HG03045 (cell line): Measurements from ENCODE around the gene MYL12B.
"Not testable (repeated sequence)": the region's sequence is repeated elsewhere in the genome, so short reads cannot be mapped to it uniquely, and the experiment has no call there.

ENCODE experiments used
- ATAC-seq: cut with Tn5 transposase; IDR thresholded peaks from one replicate; pipeline ENCODE4 v1.9.1; 2021; ENCODE audit warnings: mild to moderate bottlenecking, moderate library complexity; ENCODE audit not compliant: unreplicated experiment

The MYL12B gene

DNA sequence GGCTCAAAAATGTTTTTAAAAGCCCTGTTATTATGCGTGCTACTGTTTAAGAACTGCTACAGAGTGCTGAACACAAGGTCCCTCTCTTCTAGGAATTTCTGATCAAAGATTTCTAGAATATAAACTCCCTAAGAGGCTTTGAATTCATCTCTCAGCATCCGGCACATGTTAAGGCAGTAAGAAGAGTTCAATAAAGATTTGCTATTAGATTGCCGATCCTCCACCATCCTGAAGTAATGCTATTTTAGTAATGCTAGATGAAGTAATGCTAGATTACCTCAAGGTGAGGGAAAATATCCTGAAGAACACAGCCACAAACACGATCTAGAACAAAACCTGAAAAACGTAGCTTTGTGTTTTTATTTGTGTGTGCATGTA, 949 bp upstream of the MYL12B start:
- ATAC-seq, result no peak

DNA sequence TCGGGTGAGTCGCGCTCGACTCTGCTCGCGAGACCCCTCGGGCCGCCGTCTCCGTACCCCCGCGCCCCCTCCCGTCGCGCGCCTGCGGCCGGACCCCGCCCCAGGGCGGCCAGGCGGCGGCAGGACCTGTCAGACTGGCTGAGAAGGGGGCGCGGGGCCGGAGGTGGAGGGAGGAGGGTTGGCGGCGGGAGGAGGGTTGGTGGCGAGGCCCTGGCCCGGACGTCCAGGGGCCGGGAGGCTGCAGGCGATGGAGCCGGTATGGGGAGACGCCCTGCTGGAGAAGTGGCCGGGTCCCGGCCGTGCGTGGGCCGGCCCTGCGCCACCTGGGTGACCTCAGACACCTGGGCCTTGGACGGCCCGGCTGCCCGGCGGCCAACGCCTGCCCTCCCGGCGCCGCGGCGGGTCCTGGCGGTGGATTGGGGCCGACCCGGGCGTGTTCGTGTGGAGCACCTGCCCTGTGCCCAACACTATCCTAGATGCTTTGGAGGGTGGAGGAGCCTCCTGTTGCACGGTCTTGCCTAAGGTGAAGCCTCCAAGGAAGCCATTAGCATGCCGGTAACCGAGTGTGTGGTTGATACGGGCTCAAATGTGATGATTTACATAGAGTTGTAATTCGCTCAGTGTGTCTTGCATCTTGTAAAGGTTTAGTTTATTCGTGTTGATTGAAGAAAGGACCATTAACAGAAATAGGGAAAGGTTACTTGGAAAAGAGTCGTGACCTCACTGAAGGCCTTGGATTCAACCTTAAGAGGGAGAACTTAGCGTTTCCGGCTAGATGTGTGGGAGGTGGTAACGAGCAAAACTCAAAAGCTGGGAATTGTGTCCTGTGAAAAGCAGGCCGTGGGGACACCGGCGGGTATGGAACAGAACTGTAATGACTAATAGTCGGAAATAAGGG, 550 bp downstream of the MYL12B start:
- ATAC-seq, result peak; percentile 38

DNA sequence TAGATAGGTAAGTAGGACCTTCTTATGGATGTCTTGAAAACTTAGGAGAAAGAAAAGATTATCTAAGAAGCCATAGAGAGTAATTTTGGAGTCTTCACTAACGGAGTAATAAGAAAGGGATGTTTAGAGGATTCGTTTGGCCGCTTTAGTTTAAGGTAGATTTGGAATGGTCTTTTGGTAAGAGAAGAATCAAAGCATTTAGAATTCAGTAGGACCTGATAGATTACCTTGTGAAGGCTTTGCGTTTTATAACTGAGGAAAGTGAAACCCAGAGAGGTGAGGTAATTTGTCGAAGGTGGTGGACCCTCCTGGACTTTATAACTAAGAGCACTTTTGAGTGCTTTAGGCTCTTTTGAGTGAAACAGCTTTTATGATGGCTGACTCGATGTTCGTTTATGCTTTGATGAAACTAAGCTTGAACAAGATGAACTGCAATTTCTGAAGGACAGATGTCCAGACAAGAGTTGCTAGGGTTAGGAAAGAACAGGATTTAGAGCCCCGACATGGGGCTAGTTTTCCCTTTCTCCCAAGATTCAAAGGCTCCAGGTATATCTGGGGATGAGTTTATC, 1.3 kb downstream of the MYL12B start:
- ATAC-seq, result no peak

DNA sequence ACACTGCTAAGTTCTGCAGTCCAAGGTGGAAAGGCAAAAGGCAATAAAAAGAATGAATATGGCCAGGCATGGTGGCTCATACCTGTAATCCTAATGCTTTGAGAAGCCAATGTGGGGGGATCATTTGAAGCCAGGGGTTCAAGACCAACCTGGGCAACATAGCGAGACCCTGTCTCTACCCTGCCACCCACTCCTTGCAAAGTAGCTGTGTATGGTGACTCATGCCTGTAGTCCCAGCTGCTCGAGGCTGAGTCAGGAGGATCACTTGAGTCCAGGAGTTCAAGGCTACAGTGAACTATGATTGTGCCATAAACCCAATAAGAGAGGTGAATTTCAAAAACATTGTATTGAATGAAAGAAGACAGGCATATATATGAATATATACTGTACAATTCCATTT, 2.4 kb downstream of the MYL12B start:
- no peak for ATAC-seq

DNA sequence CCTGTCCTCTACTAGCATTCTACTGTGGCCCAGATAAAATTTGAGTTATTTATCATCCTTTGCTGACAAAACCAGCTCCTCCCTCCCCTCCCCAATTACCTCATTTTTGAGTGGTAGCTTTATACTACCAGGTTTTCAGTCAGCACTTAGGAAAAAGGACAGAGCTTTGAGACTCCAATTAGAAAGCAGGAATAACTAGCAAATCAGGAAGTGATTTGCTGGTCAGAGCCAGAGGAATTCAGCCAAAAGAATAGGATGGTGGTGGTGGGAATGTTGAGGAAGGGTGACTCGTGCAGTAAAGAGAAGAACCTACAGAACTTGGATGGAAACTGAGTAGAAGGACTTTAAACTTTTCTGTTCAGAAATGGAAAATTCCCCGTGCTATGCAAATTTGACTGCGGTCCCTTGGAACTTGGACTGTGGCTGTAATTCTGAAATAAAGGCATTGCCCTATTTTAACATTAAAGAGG, 3.7 kb downstream of the MYL12B start:
- ATAC-seq, result no peak

DNA sequence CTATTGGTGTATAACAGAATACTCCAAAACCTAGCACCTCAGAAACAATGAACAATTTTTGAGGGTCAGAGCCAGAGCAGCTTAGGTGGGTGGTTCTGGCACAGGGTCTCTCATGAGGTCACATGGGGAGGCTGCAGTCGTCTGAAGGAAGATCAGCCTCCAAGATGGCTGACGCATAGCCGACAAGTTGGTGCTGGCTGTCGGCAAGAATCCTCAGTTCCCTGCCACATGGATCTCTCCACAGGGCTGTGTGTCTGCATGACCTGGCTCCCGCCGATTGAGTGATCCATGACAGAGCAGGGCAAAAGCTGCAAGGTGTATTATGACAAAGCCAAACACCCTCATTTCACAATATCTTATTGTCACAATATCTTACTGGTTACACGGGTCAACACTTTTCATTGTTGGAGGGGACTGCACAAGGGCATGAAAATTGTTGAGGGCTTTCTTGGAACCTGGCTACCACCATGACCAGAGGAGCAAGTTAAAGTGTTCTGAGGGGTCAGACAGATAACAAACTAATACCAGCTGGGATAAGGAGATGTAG, 4.2 kb downstream of the MYL12B start:
- ATAC-seq, result no peak

DNA sequence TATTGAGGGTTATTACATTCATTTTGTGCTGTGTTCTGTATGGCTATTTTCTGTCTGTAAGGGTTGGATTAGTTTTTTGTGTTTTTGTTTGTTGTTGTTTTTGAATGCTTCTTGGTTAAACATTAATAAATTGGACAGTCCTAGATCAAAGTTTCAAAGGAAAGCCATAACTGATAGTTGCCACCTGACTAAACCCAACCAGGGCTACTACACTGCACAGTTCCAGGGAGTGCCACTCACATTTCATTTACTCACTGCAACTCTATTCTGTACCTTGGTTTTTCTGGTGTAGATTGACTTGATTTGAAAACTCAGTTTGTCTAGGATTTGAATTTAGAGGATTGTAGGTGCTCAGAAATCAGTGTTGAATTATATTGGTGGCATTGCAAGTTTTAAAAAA, 6.4 kb downstream of the MYL12B start:
- no peak for ATAC-seq

DNA sequence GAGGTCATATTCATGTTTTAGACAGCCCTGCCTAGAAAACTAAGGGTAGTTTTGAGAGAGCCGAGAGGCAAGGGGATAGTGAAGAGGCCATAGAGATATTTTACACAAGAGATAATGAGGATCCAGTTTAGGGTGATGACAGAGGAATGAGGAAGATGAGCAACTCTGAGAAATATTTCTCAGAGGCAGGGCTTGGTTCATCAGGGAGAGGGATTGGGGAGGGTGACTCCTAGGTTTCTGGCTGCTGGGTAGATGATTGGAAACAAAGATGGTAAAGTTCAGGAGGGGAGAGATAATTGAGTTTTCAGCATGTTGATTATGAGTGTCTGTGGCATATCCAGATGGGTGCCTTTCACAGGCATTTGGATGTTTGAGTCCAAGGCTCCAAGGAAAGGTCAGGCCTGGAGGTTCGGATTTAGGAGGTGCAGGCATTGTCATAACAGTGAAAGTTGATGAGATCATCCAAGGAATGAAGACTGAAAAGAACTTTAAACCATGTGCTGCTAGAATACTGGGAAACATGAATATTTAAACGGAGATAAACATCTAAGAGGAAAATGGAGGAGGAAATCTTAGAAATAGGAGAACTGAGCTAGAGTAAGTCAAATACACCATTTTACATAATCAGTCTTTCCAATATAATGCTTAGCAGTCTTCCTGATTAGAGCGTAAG, 7.4 kb downstream of the MYL12B start:
- no peak for ATAC-seq

DNA sequence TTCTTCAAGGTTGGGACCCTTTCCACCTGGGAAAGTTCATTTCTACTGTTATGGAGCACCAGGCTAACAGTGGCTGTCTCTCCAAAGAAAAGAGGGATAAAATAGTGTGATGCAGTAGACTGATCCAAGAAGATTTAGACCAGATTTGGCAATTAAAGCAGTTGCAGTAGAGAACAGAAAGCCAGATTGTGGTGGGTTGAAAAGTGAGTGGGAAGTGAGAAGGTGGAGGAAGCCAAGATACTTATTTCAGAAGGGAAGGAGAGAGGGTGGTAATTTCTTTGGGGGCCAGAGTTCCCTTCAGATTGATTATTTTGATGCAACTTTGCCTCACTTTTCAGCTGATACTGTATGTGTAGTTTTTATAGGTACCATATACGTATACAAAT, 8.0 kb downstream of the MYL12B start:
- ATAC-seq, result no peak

DNA sequence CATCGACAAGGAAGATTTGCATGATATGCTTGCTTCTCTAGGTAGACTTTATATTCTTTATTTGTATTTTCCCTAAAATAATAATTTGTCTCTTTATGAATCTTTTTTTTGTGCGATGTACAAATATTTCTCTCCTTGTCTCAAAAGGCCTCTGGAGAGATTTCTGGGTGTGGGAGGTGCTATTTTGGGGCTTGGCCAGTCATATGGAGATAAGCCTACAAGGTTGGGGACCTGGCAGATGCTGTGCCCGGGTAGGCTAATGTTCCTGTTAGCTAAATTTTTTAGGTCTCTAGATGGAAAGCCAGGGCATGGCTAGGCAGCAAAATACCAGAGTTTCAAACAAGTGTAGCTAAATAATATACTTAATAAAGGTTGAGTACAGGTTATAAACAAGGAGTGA, 11.1 kb downstream of the MYL12B start:
- ATAC-seq, result no peak

DNA sequence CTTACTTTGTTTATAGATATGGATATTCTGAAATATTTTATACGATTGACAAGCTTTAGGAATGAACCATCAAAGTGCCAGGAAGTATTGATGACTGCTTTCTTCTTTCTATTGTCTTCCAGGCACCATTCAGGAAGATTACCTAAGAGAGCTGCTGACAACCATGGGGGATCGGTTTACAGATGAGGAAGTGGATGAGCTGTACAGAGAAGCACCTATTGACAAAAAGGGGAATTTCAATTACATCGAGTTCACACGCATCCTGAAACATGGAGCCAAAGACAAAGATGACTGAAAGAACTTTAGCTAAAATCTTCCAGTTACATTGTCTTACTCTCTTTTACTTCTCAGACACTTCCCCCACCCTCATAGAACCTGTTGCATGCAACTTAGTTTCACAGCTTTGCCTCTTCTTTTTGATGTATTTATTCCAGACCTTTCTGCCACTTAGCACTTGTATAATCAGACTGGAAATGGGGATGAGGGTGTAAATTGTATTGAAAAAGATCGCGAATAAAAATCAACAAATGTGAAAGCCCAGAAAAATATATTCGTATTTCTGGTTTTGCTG, 15.8 kb downstream of the MYL12B start:
- ATAC-seq, result not testable (repeated sequence)

DNA sequence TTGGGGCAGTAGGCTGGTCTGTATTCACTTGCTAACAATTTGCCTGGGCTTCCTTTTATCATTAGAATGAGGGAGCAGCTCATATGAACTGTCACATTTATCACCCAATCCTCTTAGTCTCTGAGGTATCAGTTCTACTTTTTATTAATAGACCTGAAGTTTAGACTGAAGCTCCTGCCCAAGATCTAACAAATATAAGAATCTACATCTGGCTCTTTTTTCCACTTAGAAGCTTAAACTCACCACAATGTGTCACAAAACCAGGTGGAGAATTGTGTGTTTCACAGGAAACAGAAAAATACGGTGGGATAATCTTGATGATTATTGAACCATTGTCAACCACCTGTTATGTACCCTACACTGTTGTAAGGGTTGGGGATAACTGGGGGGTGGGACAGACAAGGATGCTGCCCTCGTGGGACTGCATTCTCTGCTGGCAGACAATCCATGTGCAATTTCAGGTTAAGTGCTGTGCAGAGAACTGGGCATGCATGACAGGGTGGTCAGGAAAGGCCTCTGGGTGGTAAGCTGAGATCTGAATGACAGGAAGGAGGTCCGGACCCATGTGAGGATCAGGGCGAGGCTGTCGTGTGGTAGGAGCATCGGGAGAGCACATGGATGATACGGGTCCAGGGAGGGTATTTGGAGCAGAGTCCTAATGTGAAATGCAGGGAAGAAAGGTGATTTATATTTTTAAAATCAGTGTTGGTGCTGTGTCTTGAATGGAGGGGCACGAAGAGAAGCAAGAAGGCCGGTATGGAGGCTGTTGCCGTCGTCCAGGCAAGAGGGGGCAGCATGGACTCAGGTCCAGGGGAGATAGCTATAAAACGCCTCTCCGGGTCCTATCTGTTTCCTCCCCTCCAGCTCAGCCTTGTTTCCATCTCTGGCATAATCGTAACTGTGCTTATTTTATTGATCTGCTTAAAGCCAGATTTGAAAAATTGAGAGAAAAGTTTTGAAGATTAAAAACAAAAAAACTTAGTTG, 17.6 kb downstream of the MYL12B start:
- peak; percentile 65 for ATAC-seq

DNA sequence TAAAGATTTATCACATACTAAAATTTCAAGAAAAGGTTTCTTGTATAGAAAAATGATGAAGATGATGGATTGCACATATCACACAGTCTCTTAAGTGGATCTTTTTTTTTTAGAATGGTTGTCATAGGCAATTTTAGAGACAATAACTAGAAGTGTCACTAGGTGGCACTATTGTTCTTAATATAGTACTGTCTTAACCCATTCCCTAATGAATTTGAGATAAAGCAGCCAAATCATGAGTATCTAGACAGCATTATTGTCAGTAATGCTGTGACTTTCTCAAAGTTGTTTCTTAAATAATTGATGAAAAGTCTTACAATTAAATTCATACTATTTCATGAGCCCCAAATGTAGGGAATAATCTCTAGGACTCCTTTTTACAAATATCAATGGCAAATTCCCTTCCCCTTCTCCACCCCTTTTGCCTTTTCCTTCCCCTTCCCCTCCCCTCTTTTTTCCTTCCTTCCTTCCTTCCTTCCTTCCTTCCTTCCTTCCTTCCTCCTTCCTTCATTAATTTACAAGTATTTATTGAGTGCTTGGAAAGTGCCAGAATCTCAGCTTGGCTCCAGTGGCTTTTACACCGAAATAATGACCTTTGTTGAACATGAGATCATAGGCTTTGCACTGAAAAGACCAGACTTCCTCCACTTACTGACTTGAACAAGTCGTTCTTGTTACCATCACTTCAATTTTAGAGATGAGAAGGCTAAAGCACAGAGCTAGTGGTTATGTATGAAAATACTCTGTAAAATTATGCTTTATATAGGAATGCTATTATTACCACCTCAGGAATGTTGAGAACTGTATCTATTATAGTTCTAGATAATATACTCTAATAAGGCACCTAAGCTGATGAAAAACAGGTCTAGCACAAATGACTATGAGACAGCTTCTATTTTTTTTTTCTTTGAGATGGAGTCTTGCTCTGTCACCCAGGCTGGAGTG, 19.8 kb downstream of the MYL12B start:
- ATAC-seq, result no peak

DNA sequence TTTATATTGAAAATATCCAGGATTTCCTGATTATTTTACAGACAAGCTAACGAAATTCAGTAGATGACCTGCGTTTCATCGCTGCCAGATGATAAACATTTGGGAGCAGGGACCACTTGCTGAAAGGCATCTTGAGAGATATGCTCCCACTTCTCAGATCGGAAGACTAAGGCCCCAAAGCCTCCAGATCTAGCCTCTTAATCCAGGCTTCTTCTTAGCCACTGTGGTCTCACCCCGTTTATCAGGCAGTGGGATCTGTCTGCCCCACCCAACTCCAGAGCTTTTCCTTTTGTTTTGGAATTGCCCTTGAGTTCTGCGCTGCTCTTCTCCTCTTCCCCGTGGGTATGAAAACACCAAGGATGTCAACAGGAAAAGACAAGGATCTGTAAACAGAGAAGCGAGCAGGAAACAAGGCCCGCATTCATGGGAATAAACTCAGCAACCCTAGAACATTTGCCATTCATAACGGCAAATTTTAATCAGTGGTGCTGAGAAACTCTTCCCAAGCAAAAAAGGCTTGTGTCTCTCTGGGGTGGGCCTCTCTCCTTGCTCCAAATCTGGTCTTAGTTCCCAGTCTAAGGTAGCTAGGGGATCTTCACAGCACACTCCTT, 21.4 kb downstream of the MYL12B start:
- ATAC-seq, result no peak

DNA sequence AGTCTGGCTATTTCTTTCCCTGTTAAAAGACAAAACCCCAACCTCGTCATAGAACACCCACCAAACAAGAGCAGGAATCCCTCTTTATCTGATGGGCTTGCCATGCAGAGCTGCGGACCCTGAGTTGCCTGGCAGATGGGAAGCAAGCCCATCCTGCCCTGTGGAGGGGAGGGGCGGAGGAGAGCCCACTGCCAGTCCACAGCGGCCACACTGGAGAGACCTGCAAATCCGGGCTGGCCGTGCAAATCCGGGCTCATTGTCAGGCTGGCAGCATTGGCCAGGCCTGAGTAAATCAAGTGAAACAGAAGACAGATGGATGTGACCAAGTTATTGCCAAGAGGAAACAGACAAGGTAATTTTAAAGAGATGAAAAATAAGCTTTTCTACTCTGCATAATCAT, 22.0 kb downstream of the MYL12B start:
- no peak for ATAC-seq

DNA sequence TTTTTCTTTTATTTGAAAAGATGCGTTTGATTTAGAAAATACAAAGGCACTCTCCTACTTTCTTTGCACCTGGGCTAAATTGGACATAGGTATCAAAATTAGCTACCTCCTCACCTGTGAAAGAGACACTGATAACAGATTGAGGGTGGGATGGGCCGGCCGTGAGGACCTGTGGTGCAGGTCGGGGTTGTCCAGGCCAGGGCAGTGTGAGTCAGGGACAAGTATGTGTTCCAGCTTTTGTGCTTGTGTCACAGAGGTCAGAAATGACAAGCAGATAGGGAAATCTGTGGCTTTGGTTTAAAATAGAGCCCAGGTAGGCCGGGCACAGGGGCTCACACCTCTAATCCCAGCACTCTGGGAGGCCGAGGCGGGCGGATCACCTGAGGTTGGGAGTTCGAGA, 22.6 kb downstream of the MYL12B start:
- ATAC-seq, result no peak

DNA sequence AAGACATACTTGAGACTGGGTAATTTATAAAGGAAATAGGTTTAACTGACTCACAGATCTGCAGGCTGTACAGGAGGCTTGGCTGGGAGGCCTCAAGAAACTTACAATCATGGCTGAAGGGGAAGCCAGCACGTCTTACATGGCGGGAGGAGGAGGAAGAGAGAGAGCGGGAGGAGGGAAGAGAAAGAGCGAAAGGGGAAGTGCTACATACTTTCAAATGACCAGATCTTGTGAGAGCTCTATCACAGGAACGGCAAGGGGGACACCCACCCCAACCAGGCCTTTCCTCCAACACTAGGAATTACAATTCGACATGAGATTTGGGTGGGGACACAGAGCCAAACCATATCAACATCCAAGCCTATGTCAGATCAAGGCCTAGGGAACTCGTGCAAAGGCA, 24.2 kb downstream of the MYL12B start:
- no peak for ATAC-seq

DNA sequence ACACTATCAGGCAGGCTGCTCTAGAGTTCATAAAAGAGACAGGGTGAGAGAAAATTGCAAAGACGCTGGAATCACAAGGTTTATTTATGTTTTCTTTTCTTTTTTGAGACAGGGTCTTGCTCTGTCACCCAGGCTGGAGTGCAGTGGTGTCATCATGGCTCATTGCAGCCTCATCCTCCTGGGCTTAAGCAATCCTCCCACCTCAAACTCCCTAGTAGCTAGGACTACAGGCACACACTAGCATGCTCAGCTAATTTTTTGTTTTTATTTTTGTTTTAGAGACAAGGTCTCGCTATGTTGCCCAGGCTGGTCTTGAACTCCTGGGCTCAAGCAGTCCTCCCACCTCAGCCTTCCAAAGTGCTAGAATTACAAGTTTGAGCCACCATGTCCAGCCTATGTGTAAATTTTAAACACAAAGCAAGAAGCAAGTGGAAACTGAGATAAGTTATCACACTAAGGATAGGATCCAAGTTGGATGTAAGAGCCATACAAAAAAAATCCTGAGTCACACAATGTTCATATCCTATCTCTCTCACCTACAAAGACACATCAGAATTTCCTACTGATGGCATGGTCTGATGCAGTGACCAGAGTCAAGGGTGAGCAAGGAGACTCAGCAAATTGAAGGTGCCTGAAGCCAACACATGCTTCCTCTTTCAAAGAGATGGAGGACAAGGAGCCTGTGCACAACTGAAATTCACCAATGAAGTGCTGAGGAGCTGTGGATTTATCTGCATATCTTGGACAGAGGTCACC, 31.4 kb downstream of the MYL12B start:
- ATAC-seq, result no peak
